CD4-positive, alpha-beta T cell treated with Interleukin-17A for 1 hour (primary cell): ENCODE data around the gene PPP4R2.

Source experiments
- DNase-seq: peaks from one replicate; pipeline ENCODE4 v3.0.0-alpha.2; 2020

PPP4R2 gene, protein sequence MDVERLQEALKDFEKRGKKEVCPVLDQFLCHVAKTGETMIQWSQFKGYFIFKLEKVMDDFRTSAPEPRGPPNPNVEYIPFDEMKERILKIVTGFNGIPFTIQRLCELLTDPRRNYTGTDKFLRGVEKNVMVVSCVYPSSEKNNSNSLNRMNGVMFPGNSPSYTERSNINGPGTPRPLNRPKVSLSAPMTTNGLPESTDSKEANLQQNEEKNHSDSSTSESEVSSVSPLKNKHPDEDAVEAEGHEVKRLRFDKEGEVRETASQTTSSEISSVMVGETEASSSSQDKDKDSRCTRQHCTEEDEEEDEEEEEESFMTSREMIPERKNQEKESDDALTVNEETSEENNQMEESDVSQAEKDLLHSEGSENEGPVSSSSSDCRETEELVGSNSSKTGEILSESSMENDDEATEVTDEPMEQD

DNA sequence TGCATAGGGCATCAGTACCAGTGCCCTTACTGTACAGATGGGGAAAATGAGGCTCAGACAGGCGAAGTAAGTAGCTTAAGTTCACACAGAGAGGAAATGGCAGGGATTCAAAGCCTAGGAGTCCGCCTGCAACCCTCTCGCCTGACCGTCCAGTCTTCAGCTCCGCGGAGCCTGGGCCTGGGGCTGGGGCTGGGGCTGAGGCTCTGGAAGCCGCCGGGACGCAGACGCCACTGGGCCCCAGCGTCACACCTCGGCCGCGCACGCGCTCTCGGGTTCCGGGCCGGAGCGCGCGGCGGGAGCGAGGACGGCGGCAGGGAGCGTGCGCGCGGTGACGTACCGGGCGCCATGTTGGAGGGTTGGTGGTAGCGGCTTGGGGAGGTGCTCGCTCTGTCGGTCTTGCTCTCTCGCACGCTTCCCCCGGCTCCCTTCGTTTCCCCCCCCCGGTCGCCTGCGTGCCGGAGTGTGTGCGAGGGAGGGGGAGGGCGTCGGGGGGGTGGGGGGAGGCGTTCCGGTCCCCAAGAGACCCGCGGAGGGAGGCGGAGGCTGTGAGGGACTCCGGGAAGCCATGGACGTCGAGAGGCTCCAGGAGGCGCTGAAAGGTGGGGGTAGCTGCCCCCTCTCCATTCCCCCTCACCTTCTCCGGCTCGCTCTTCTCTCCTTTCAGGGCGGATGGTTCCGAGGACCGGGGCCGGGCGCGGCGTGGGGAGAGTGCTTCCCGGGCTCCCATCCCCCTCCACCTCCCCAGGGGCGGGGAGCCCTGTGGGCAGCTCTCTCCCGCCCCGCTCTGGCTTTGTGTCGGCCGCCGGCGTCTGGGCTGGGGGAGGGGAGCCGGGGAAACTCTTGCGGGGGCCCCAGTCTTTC is at the start of gene PPP4R2:
TSS of gene PPP4R2 (plus strand) at position 339 of the 861 bp plus-strand sequence. CDS start at position 566, 227 bp downstream.
- peak; percentile 93 for DNase-seq

DNA sequence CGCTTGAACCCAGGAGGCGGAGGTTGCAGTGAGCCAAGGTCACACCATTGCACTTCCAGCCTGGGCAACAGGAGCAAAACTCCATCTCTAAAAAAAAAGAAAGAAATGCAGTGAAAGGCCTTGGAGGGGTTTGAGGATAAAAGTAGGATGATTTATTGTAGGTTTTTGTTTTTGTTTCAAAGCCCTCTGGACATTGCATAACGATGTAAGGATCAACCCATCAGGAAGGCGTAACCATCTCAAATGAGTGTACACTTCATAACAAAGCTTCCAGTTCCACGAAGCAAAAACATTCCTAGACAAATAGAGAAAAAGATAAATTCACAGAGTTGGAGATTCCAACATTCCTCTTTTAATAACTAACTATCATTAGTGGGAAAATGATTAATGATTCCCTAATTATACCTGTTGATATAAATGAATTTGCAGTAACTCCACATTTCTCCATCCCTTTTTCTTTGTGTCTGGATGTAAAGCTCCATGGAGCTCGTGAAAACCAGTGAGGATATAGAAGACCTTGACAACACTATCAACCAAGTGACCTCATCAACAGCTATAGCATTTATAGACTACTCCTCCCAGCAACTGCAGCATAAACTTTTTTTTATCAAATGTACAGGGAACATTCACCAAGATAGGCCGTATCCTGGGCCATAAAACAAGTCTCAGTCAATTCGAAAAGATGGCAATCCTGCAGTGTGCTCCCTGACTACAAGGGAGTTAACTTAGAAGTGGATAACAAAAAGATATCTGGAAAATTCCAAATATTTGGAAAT is 48.7 kb upstream of the PPP4R2 start:
- no peak for DNase-seq

DNA sequence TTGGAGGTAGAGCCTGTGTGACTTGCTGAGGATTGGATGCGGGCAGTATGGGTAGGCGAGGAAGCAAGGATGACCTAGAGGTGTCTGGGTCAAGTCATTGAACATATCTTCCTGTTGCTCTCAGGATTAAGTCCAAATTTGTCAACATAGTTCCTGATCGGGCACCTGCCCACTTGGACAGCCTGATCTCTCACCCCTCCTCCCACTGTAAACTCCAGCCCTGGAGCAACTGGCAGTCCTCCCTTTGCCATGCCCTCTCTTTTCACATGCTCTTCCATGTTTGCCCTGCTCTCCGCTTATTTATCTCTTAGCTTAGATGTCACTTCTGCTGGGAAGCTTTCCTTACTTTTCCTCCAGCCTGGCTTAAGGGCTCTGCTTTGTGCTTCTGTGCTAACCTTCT is 47.6 kb upstream of the PPP4R2 start:
- DNase-seq = no peak

DNA sequence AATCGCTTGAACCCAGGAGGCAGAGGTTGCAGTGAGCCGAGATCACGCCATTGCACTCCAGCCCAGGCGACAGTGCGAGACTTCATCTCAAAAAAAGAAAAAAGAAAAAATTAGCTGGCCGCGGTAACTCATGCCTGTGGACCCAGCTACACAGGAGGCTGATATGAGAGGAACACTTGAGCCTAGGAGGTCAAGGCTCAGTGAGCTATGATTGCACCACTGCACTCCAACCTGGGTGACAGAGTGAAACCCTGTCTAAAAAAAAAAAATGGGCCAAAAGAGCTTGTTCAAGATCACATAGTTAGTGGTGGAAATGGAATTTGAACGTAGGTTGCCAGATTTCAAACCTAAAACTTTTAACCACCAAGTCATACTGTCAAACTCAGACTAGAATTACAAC is 46.2 kb upstream of the PPP4R2 start:
- no peak for DNase-seq

DNA sequence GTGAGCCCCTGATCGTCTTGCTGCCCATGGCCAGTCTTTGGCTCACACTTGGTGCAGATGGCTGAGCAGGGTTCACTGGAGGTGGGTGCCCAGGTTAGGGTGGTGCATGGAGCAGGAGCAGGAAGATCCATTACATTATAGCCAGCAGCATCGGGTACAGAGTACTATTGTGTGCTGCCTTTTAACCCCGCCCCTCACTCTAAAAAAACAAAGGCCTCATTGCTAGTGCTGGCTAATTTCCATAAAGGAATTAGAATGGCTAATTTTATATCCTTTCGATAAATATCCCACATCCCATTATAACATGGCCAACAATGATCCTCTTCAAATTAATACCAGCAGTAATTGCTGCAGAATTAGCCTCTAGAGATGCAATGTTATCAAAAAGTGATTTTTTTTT is 45.8 kb upstream of the PPP4R2 start:
- no peak for DNase-seq

DNA sequence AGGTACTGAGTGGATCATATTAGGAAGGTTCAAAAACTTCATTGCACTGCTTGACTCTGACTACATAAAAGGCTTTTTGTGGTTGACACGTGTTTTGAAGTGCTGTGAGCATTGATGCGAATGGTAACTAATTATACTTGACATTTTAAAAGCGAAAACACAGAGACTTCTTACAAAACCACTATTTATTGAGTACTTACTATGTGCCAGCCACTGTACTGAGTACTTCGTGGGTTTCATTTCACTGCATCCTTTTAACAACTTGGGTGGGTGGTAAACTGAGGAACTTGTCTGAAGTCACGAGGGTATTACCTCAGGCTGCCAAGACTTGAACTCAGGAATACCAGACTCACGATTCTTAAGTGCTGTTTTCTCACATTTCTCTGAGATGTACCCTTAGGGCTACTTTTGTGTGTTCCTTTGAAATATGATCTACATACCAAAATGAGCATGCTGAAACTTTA is 45.3 kb upstream of the PPP4R2 start:
- no peak for DNase-seq

DNA sequence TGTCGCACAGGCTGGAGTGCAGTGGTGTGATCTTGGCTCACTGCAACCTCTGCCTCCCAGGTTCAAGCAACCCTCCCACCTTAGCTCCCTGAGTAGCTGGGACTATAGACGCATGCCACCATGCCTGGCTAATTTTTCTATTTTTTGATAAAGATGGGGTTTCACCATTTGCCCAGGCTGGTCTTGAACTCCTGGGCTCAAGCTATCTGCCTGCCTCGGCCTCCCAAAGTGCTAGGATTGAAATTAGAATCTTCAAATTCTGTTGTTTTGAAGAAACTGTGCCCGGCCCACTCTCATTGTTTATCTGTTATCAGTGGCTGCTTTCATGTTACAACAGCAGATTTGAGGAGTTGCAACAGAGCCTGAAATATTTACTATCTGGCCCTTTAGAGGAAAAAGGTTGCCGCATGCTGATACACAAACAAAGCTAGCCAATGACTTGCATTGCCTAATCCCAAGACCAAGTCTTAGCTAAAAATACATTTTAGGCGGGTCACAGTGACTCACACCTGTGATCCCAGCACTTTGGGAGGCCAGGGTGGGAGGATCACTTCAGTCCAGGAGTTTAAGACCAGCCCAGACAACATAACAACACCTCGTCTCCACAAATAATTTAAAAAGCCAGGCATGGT is 43.2 kb upstream of the PPP4R2 start:
- DNase-seq = no peak

DNA sequence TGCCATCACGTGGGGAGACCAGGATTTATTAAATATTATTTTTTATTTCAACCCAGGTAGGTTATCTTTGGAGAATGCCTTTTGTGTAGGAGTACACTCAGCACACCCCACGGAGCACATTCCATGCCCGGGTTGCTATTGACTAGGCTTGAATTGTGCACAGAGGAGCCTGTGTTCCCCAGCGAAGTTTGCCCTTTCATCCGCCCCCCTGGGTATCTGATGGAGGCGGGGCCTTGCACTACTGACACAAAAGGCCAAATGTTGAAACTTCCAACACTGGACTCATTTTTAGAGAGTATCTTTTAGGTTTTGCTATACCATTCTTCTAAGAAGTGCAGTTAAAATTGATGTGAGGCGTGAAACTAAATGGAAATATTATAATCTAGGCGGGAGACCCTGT is 39.3 kb upstream of the PPP4R2 start:
- DNase-seq = no peak

DNA sequence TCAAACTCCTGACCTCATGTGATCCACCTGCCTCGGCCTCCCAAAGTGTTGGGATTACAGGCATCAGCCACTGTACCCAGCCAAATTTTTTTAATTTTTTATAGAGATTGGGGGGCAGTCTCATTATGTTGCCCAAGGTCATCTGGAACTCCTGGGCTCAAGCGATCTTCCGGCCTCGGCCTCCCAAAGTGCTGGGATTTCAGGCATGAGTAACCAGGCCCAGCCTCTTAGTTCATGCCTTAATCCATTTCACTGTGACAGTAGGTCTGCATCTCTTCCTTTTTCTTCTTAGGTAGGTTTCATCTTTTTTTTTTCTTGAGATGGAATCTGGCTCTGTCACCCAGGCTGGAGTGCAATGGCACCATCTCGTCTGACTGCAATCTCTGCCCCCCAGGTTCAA is 37.3 kb upstream of the PPP4R2 start:
- DNase-seq = no peak

DNA sequence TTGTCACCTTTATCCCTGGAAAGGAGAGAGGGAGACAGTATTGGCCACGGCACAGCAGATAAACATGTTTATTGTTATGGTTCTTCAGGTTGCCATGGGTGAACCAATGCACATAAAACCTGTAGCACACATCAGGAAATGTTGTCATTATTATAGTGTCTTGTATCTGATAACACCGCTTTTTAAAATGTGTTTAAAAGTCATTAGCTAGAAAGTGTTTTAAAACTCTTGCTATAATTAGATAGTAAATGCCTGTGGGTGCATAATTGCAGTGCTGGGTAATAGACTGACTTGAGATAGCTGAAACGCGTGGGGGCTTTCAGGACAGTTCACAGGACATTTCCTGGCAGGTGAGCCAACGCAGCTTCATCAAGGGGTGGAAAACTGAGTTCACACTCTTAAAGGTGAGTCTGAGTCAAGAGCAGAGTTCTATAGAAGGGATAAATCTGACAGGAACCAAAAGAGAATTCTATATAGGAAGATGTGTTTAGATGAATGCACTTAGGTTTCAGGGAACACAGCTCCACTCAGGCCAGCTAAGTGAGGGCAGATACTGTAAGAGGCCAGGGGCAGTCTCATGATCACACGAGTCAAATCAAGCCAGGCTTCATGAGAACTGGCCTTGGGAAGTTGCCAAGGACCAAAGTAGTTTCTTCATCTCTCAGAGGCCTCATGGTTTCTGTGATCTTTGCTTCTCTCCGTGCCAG is 35.6 kb upstream of the PPP4R2 start:
- peak; percentile 34 for DNase-seq

DNA sequence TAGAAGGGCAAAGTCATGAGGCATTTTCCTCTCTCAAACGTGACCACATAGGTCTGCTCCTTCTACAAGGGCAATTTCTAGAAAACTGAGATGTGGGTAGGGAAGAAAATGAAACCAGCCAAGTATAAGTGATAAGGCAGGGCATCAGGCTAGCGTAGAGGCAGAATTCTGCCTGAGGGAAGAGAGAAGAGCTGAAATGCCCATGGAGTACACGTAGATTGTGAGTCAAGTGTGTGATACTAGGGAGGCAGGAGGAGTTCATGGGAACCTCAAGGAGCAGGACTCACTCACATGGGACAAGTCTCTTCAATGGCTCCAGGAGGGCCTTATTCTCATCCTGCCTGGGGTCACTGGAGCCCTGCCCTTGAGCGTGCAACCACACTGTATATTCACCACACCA is 34.9 kb upstream of the PPP4R2 start:
- DNase-seq = no peak

DNA sequence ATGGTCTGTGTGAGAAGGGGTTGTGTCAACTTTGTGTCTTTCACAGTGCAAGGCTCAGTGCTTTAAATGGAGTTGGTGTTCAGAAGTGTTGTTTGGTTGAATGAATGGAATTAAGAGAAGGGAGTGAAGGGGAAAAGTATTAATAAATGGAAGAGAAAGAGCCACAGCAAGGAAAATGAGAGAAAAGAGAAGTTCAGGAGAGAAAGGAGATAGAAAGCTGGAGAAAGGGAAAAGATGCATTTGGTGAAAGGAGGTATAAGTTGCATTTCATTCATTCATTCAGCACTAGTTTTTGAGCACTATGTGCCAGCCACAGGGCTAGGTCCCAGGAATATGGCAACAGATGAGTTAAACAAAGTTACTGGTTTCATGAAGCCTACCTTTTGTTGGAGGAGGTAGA is 34.3 kb upstream of the PPP4R2 start:
- no peak for DNase-seq

DNA sequence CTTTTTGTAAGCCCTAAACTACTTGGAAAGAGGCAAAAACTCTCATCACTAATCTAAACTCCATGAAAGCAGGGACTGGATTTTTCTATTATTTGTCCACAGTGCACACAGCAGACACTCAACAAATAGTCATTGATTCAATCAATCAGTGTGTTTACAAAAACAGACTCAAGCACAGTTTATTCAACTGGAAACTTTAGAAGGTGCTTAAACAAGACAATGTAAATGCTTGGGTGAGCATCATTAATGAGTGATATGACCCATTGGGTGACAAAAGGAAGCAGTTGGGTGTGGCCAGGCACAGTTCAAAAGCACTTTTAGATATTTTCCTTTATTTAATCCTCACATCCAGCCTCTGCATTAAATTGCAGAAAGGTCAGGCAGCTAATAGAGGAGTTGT is 32.0 kb upstream of the PPP4R2 start:
- no peak for DNase-seq

DNA sequence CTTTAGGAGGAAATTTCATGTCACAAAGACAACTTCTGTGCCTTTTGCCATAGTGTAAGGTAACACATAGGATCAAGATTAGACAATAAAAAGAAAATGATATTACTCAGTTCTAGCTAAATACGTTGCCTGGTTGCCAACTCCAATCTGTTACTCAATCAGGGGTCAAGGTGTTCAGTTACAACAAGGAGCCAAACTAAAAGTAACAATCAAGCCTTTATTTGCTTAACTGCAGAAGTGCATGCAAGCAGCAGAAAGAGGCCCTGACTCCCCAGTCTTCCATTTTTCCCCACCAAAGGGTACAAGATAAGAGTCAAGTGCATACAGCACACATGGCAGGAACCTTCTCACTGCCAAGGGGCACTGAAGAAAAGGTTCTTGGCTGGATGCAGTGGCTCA is 28.3 kb upstream of the PPP4R2 start:
- DNase-seq = no peak

DNA sequence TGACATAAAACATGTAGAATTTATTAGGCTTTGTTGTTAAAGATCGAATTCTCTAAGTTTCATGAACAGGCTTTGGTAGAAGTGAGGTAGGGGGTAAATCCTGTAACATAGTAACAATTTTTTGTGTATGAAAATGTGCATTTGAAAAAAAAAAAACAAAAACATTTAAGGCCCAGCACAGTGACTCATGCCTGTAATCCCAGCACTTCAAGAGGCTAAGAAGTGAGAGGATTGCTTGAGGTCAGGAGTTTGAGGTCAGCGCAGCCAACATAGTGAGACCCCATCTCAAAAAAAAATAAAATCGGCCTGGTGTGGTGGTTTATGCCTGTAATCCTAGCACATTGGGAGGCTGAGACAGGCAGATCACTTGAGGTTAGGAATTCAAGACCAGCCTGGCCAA is 26.8 kb upstream of the PPP4R2 start:
- DNase-seq = no peak

DNA sequence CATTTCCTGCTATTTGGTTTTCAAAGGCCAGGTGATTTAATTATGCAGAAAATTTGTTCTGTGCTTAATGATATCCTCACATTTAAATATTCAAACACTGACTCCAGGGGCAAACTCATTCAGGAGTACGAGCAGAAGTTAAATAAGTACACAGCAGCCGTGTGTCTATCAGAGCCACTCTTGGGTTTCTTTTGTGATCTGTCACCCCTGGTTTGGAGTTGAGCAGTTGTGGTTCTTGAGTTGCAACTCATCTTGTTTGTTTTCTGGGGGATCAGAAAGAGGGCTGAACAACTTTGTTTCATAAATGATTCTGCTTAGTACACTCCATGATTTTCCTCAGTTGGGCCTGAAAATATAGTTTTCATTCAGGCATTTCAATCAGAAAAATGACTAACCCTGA is 25.7 kb upstream of the PPP4R2 start:
- no peak for DNase-seq

DNA sequence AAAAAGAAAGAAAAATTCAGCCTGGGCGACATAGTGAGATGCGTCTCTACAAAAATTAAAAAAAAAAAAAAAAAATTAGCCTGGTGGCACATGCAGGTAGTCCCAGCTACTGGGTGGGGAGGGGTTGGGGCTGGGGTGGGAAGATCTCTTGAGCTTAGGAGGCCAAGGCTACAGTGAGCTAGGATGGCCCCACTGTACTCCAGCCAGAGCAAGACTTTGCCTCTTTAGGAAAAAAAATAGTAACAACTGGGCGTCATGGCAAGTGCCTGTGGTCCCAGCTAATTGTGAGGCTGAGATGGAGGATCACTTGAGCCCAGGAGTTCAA is 23.9 kb upstream of the PPP4R2 start:
- DNase-seq = no peak

DNA sequence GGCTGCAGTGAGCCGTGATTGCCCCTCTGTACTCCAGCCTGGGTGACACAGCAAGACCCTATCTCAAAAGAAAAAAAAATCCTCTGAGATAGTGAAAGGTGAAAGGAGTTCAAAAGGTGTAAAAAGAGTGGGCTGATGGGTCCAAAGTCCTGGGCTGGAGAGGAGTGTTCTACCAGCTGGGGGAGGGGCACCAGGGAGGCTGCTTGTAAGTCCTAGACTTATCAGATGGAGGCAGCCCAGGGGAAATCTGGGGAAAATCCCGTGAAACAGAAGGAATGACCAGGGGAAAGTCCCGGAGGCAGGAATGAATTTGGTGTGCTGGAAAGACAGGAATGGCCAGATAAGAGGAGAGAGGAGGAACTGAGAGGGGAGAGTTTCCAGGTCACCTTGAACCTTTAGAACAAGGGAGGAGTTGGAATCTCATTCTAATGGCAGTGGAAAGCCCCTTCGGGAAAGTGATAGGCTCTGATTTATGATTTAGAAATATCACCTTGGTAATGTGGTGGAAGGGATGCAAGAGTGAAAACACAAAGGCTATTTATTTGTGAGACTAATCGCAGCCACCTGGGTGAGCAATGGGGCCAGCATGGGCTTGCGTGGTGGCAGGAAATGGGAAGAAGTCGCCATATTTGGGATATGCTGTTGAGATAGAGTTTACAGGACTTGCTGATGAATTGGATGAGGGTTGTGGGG is 23.4 kb upstream of the PPP4R2 start:
- no peak for DNase-seq

DNA sequence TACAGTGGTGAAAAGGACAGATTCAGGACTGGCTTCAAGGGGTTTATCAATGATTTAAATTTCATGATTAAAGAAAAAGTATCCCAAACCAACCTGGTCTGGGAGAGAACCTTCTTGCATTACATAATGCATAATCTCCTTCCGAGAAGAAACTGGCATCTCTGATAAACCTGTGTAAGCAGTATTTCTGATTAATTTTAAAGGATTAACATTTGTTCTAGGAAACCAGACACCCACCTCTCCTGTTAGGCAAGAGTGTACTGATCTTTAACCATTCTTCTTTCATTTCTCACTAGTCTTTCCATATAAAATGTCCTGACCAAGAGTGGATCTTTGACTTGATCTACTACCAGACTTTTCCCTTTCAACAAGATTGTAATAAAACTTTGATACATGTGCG is 22.8 kb upstream of the PPP4R2 start:
- DNase-seq = no peak

DNA sequence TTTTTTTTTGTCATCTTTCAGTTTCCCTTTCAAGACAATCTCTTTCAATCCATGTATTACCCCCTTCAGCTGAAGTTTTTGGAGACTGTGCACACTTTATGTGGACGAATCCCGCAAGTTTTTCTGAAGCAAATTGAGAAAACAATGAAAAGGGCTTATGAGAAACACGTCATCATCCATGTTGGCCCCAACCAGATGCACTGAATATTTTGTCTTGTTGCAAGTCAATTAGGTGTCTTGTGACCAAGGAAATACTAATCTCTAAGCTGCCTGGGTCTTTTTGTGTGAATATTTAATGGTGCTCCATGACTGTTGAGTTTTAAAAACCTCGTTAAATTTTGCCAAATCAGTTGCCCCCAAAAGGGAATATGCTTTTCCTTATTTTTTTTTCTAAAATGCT is 21.7 kb upstream of the PPP4R2 start:
- DNase-seq = no peak

DNA sequence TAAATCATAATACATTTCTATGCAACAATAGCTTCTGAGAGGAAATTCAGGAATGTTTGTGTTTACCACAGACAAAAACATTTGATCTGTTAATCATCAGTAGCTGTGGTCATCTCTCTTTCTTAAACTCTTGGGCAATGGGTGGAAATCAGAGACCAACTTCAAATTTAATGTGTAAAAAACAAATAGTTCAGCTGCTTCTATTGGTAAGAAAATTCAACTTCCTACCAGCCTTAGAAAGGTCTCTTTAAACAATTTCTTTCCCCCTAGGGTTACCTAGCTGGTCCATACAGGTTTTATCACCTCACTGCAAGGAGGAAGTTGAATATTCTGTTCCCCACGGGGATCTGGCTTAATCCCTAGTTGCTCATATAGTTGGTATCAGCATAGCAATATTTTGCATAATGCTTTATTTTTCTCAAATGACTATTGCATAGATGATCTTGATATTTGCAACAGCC is 20.3 kb upstream of the PPP4R2 start:
- no peak for DNase-seq
